Measurements from ENCODE around the gene HACE1. TPM values are rescaled to one million over a fixed set of nuclear protein-coding genes. Genes with fewer than 3 reads are reported as not detected.
"Not testable (repeated sequence)": the region's sequence is repeated elsewhere in the genome, so short reads cannot be mapped to it uniquely, and the experiment has no call there.

Gene HACE1
- total and polyA plus RNA-seq, 2 donors from 2014 or later = 6.2 to 12.3 TPM

GRCh38 chr6:104858642-104859041, 1.1 kb downstream of the HACE1 start:
- DNase-seq (peak in 3 of 5 donors; percentile 10 to 53 (median 32)), FAIRE-seq (no peak)
- no peaks in the 10 kb centered on the region for H3K36me3 ChIP-seq (ENCODE audit: control insufficient read depth in 2 of 3, insufficient read depth in 3 of 3, low read length in 3 of 3)
- H3K9me3 ChIP-seq (ENCODE audit: control insufficient read depth in 2 of 3, insufficient read depth in 1 of 3, low read length in 3 of 3) = no peaks in the 10 kb centered on the region
- peak overlapping the region in 2 of 3 donors; percentile 58 to 78 for H3K9ac ChIP-seq (ENCODE audit: low read length in 3 of 3)
- H3K4me1 ChIP-seq (ENCODE audit: control insufficient read depth in 2 of 3, insufficient read depth in 2 of 3, low read depth in 1 of 3, low read length in 3 of 3) = no peaks in the 10 kb centered on the region
- H3K27me3 ChIP-seq (ENCODE audit: control insufficient read depth, insufficient read depth, low read length) = no peaks in the 10 kb centered on the region
- no peak for TF ChIP-seq CTCF (IDR thresholded peaks at IDR 0.05; ENCODE audit: borderline replicate concordance, extremely low read depth, insufficient read depth)
- H3K27ac ChIP-seq (ENCODE audit: low read depth in 2 of 2, low read length in 2 of 2) = no peak overlapping the region
- intact Hi-C loops (cut with DNase I) = no loop called here
- H3K4me3 ChIP-seq (ENCODE audit: low read length in 3 of 3) = peak overlapping the region; percentile 63 to 83 (median 75)

- intact Hi-C loops (cut with DNase I) = no loop called here
- TF ChIP-seq CTCF (IDR thresholded peaks at IDR 0.05; ENCODE audit: borderline replicate concordance, extremely low read depth, insufficient read depth) = no peak
- Histone ChIP-seq H3K27ac (ENCODE audit: low read depth in 2 of 2, low read length in 2 of 2) (no peak overlapping the region), H3K9ac (ENCODE audit: low read length in 3 of 3) (no peak overlapping the region), H3K9me3 (ENCODE audit: control insufficient read depth in 2 of 3, insufficient read depth in 1 of 3, low read length in 3 of 3) (no peaks in the 10 kb centered on the region), H3K36me3 (ENCODE audit: control insufficient read depth in 2 of 3, insufficient read depth in 3 of 3, low read length in 3 of 3) (peaks cover 0 to 2% (median 0%) of the 10 kb centered on the region in 3 donors), H3K4me1 (ENCODE audit: control insufficient read depth in 2 of 3, insufficient read depth in 2 of 3, low read depth in 1 of 3, low read length in 3 of 3) (no peaks in the 10 kb centered on the region), H3K27me3 (ENCODE audit: control insufficient read depth, insufficient read depth, low read length) (no peaks in the 10 kb centered on the region), H3K4me3 (ENCODE audit: low read length in 3 of 3) (no peak overlapping the region)
- FAIRE-seq (peak; percentile 21), DNase-seq (no peak)
These were observed 4.2 kb downstream of the HACE1 start for GRCh38 chr6:104855507-104855906.

- DNase-seq; H3K4me3 ChIP-seq (ENCODE audit: low read length in 3 of 3); H3K27ac ChIP-seq (ENCODE audit: low read depth in 2 of 2, low read length in 2 of 2); H3K4me1 ChIP-seq (ENCODE audit: control insufficient read depth in 2 of 3, insufficient read depth in 2 of 3, low read depth in 1 of 3, low read length in 3 of 3); H3K9me3 ChIP-seq (ENCODE audit: control insufficient read depth in 2 of 3, insufficient read depth in 1 of 3, low read length in 3 of 3); FAIRE-seq; intact Hi-C loops (cut with DNase I); H3K9ac ChIP-seq (ENCODE audit: low read length in 3 of 3); H3K36me3 ChIP-seq (ENCODE audit: control insufficient read depth in 2 of 3, insufficient read depth in 3 of 3, low read length in 3 of 3); H3K27me3 ChIP-seq (ENCODE audit: control insufficient read depth, insufficient read depth, low read length): not testable (repeated sequence)
These were observed 12.0 kb downstream of the HACE1 start for GRCh38 chr6:104847721-104848120.

GRCh38 chr6:104843229-104843628, 16.5 kb downstream of the HACE1 start:
- H3K27ac ChIP-seq (ENCODE audit: low read depth in 2 of 2, low read length in 2 of 2) = no peak overlapping the region
- intact Hi-C loops (cut with DNase I) = no loop called here

More at GRCh38 chr6:104843229-104843628, 16.5 kb downstream of the HACE1 start:
- no peak for DNase-seq
- peaks cover 0 to 6% (median 0%) of the 10 kb centered on the region in 3 donors for H3K36me3 ChIP-seq (ENCODE audit: control insufficient read depth in 2 of 3, insufficient read depth in 3 of 3, low read length in 3 of 3)
- no peak overlapping the region for H3K4me3 ChIP-seq (ENCODE audit: low read length in 3 of 3)
- FAIRE-seq = no peak
- H3K27me3 ChIP-seq (ENCODE audit: control insufficient read depth, insufficient read depth, low read length) = no peaks in the 10 kb centered on the region
- no peak for TF ChIP-seq CTCF (IDR thresholded peaks at IDR 0.05; ENCODE audit: borderline replicate concordance, extremely low read depth, insufficient read depth)
- H3K9me3 ChIP-seq (ENCODE audit: control insufficient read depth in 2 of 3, insufficient read depth in 1 of 3, low read length in 3 of 3) = no peaks in the 10 kb centered on the region
- no peak overlapping the region for H3K9ac ChIP-seq (ENCODE audit: low read length in 3 of 3)
- H3K4me1 ChIP-seq (ENCODE audit: control insufficient read depth in 2 of 3, insufficient read depth in 2 of 3, low read depth in 1 of 3, low read length in 3 of 3) = no peaks in the 10 kb centered on the region
